NCI-H1105 (cell line): ENCODE results near the gene CBLIF.
A peak's percentile ranks its signal among the peaks of the same experiment; 100 is the strongest.
"Not testable (repeated sequence)": the region's sequence is repeated elsewhere in the genome, so short reads cannot be mapped to it uniquely, and the experiment has no call there.

Experiments
- DNase-seq: peaks from one replicate; lab custom pipeline; 2025; lab: John Stamatoyannopoulos, UW

Gene CBLIF

GRCh38 chr11:59847626-59848025 is 2.3 kb upstream of the CBLIF start:
- DNase-seq, result no peak

GRCh38 chr11:59846556-59846955 is 1.3 kb upstream of the CBLIF start:
- DNase-seq, result no peak

DNA sequence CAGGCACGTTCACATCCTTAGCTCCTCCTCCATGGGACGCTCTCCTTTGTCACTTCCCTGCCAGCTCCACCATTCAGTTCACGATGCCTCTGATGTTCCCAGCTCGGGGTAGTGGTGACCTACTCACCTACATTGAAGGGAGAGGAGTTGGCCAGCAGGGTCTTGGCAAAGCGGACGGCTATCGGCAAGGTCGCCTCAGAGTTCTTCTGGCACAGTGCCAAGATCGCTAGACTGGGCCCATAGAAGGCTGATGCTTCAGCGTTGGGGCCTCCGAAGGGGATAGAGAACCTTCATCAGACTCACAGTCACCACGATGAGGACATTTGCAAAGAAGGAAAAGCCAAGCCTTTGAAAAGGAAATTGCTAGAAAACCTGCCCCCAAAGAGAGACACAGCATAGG is 3.0 kb downstream of the CBLIF start:
- DNase-seq, result no peak

- DNase-seq, result no peak
These were observed 3.8 kb downstream of the CBLIF start for GRCh38 chr11:59841514-59841913.

DNA sequence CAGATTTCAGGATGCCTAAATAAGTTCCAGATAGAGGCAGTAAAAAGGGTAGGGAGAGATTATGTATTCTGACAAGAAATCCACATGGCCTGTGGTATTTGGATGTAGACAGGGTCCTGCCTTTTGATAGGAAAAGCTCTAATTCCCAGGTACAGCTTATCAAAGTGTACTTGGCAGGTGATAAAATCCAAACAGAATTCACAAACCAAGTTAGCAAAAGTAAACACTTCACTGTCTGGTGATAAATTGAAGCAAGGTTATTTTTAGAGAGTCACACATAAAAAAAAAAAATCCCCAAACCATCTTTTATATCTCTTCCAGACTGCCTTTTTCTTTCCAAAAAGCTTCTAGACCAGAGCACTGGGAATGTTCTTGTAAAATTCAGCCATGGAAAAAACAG is 5.7 kb downstream of the CBLIF start:
- no peak for DNase-seq

DNA sequence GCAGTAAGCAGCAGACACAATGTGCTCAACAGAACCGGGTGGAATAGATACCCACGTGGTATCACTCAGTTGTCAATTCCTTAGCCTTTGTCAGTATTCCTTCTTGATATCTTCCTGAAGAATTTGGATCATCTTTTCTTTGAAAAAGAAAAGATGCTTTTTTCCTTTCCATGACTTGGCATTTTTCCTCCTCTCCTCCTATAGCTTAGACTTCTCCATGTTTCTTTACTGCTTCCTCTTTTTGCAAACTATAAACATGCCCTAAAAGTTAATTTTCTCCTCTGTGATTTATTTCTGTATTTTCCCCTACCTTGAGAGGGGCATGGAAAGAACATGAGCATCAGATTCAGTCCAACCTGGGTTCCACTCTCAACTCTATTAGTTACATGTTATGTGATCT is 11.7 kb downstream of the CBLIF start:
- DNase-seq, result no peak

DNA sequence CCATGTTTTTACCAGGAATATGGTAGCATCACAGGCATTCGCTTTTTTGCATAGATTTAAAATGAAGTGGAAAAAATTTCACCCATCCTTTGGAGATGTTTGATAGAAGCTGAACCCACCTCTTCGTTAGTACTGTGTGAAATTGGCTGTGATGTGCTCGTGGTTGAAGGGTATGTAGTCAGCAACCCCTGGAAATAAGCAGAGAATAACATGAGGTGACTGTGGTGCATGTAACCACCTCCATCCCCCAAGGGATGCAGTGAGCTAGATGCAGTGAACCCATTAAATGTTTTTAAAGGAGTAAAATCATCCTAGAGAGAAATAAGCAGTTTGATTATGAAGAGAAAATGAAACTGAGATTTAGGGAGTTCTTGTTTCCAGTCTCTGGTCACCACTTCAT is 15.9 kb downstream of the CBLIF start:
- no peak for DNase-seq

GRCh38 chr11:59822989-59823566 is 22.2 kb downstream of the CBLIF start:
- DNase-seq, result peak; percentile 63

DNA sequence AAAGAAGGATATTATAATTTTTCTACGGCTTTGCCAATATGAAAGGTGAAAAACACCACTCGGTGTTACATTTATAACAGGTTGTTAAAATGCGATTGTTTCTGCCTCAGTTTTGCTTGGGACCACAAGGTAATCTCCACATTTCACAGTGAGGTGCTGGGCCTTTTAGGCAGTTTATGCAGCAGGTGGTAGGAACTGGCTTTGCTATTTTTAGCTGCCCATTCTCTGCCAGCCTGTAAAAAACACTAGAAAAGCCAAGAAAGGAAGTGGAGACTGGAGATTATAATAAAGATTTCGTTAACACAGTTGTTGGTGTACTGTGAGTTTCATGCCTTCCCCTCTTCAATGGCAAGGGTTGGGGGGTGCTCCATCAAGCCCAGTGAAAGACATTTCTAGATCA is 26.7 kb downstream of the CBLIF start:
- DNase-seq, result no peak

DNA sequence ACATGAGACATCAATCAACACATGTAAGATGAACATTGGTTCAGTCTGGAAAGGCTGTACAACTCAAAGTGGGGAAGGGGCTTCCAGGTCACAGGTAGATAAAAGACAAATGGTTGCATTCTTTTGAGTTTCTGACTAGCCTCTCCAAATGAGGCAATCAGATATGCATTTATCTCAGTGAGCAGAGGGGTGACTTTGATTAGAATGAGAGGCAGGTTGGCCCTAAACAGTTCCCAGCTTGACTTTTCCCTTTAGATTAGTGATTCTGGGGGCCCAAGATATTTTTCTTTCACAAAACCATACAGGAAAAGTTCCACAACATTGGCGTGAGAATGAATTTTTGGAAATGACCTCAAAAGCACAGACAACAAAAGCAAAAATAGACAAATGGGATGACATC is 28.9 kb downstream of the CBLIF start:
- not testable (repeated sequence) for DNase-seq

GRCh38 chr11:59815754-59816153 is 29.5 kb downstream of the CBLIF start:
- no peak for DNase-seq

GRCh38 chr11:59814021-59814420 is 31.3 kb downstream of the CBLIF start:
- no peak for DNase-seq

- DNase-seq, result no peak
These were observed 31.9 kb downstream of the CBLIF start for GRCh38 chr11:59813364-59813763.

GRCh38 chr11:59812220-59812619 is 33.1 kb downstream of the CBLIF start:
- DNase-seq, result no peak

DNA sequence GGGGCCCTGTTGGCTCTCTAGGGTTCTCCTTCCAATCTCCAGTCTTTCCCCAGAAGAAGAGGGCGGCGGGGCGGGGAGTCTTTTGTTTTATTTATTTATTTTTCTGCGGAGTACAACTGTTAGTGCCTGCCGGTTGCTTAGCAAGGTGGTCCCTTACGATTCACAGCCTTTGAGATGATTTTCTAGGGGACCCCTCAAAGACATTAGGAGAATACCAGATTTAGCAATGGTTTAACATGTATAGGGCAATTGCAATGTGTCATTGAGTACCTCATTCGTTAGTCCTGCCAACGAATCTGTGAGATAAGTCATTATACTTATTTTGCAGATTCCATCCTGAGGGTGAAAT is 34.4 kb downstream of the CBLIF start:
- DNase-seq, result no peak

DNA sequence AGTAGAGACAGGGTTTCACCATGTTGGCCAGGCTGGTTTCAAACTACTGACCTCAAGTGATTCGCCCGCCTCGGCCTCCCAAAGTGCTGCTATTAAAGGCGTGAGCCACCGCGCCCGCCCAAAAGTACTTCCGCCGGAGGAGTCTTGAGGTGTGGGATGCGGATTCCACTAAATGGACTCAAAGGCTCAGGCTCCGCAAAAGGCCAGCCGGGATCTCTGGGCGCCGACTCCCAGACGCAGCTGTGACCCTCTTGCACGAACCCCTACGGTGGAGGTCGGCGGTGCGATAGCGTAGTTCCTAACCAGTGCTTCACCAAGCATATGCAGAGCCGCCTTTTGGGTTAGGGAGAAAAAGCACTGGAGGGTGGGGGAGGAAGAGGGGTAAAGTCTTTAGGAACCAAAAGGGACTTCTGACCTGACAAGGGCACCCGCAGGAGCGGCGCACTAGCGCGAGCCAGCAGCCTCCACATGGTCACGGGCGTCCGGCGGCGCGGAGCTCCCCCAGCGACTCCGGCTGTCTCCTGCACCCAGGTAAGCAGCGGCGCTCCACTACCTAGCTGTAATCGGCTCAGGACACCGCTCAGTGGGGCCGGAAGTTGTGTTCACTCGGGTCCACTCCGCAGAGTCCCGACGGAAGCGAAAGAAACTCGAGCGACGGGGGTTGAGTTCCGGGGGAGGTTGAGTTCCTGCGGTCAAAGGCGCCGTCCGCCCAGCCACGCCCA is 34.9 kb downstream of the CBLIF start, which contains the start of gene MRPL16:
MRPL16 (minus strand) TSS at position 590 of the 722 bp plus-strand sequence; CDS start at position 470, 120 bp downstream.
- peak; percentile 83 for DNase-seq

GRCh38 chr11:59807047-59807610 is 38.2 kb downstream of the CBLIF start:
- DNase-seq, result no peak

DNA sequence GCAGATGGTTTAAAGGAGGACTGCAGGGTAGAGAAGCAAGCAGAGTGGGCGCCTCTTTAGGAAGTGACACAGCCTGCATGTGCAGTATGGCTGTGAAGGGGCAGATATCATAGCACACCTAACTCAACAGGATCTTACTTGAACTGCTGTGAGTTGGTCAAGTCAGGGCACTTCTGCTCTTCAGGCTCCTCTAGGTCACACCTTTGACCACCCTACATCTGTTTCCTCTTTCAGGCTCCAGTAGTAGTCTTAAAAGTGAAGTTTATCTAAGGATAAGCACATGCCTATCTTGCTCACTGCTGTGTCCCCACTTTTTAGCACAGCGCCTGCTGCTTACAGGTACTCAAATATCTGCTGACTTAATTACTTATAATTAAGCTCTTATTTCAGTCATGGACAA is 41.2 kb downstream of the CBLIF start:
- no peak for DNase-seq

DNA sequence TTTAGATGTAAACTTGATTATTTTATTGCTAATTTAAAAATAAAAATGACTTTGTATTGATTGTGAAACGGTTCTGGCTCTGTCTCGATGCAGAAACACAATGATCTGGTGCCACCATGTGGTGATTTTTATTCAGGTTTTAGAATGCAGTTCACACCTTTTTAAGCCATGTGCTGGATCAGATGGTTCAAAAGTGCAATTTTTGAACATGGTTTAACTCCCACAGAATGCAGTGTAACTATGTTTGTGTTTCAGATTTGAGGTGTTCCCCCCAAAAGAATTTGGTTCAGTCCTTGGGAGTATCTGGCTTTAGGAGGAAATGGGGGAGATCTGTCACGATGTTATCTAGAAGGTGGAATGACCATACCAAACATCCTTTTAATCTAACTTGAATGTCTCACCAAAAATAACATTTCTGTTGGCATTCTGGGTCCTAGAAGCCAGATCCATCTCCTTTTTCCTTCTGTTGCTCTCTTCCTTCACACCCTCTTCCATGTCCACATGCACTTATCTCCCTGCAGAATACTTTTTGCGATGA is 42.6 kb downstream of the CBLIF start:
- DNase-seq, result peak; percentile 6

DNA sequence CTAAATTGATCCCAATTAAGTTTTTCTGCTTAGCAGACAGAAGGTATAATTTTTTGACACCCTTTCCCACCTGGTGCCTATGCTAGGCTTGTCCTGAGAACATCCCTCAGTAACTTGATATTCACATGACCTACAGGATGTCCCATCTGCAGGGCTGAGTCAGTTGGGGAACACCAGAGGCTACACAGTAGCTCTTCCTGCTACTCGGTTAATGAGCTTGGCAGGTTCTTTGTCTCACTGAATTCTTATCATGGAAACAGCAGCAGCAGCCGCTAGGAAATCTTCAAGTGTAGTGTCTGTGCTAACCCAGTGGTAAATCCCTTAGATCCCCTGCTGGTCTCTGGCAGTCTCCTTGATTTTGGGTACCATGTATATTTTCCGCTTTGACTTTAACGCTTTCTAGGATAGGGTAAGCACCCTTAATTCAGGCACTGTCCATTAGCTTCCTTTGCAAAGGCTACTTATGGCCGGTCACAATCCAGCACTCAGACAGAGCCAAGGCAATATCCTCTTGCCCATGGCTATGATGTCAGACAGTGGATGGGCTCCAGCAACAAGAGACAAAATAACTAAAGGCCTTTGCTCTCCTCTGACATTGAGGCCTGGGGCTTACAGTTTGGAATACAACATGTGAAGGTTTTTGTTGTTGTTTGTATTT is 43.2 kb downstream of the CBLIF start:
- DNase-seq, result no peak

- no peak for DNase-seq
These were observed 44.1 kb downstream of the CBLIF start for GRCh38 chr11:59801160-59801706.

DNA sequence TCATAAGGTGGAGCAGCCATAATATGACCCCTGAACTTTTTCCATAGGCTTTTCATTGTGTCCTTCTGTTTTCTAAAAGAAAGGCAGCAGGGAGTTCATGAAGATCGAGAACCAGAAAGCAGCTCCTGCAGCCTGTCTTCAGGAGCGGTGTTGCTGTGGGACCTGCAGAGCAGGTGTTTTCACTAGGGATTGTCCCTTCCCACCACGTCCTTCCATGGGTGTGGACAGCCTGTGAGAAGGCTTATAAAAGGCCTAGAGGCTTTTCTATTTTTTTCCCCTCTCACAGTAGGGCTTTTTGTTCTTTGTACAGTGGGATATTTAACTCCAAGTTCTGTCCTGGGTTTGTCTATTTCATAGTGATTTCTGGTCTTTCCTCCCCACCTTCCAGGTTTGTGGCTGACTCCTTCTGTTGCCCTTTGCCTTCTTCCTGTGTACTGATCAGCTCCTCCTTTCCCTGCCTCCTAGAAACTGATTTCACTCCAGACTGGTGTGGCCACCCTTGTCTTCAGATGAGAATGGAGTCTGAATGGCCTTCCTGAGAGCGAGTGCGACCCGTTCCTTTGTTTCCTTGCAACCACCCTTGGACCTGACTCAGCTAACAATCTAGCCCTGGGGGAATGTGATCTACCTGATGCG is 44.8 kb downstream of the CBLIF start:
- no peak for DNase-seq
